Trophoblast cell (in vitro differentiated cells and primary cell): Measurements from ENCODE around the gene ATP7B.

Experiments used
- DNase-seq, 2 donors: peaks; one replicate each; pipeline ENCODE4 v3.0.0-alpha.2; 2016
- H2AFZ ChIP-seq: 2 replicates; pipeline ENCODE4 v1.6.1; 2013; ENCODE audit warnings: low read length, moderate library complexity, mild to moderate bottlenecking; ENCODE audit not compliant: insufficient read depth, poor library complexity
- H2AK5ac ChIP-seq: 2 replicates; pipeline ENCODE4 v1.6.1; 2013; ENCODE audit warnings: mild to moderate bottlenecking, low read length
- H2BK120ac ChIP-seq: 2 replicates; pipeline ENCODE4 v1.6.1; 2013; ENCODE audit warnings: low read length, mild to moderate bottlenecking, moderate library complexity; ENCODE audit not compliant: insufficient read depth, poor library complexity
- H2BK12ac ChIP-seq: 2 replicates; pipeline ENCODE4 v1.6.1; 2013; ENCODE audit warnings: mild to moderate bottlenecking, low read length, moderate library complexity
- H2BK5ac ChIP-seq: 2 replicates; pipeline ENCODE4 v1.6.1; 2013; ENCODE audit warnings: low read length, low read depth, moderate library complexity, mild to moderate bottlenecking; ENCODE audit not compliant: poor library complexity
- H3K14ac ChIP-seq: 2 replicates; pipeline ENCODE4 v1.6.1; 2013; ENCODE audit warnings: mild to moderate bottlenecking, low read length
- H3K18ac ChIP-seq: 2 replicates; pipeline ENCODE4 v1.6.1; 2013; ENCODE audit warnings: mild to moderate bottlenecking, low read length
- H3K23ac ChIP-seq: 2 replicates; pipeline ENCODE4 v1.6.1; 2013; ENCODE audit warnings: low read length
- H3K27ac ChIP-seq: 2 replicates; pipeline ENCODE4 v1.5.1; 2013; ENCODE audit warnings: low read depth, mild to moderate bottlenecking, inconsistent platforms, low read length, moderate library complexity
- H3K27me3 ChIP-seq: 2 replicates; pipeline ENCODE4 v1.6.1; 2013; ENCODE audit warnings: inconsistent platforms, mild to moderate bottlenecking, low read length, moderate library complexity; ENCODE audit not compliant: insufficient read depth
- H3K36me3 ChIP-seq, 2 experiments: 1 replicate in 1 of 2; 2 replicates in 1 of 2; pipeline ENCODE4 v1.6.1; 2013; ENCODE audit warnings: low read length in 2 of 2, mild to moderate bottlenecking in 2 of 2, moderate library complexity in 1 of 2; ENCODE audit not compliant: insufficient read depth in 2 of 2, control insufficient read depth in 1 of 2
- H3K4ac ChIP-seq: 2 replicates; pipeline ENCODE4 v1.6.1; 2013; ENCODE audit warnings: low read depth, mild to moderate bottlenecking, low read length, moderate library complexity
- H3K4me1 ChIP-seq, 2 experiments: 1 replicate in 1 of 2; 2 replicates in 1 of 2; pipeline ENCODE4 v1.6.1; 2013; ENCODE audit warnings: low read length in 2 of 2, mild to moderate bottlenecking in 2 of 2, moderate library complexity in 1 of 2; ENCODE audit not compliant: insufficient read depth in 2 of 2, control insufficient read depth in 1 of 2
- H3K4me2 ChIP-seq: 2 replicates; pipeline ENCODE4 v1.6.1; 2013; ENCODE audit warnings: inconsistent platforms, mild to moderate bottlenecking, low read length, moderate library complexity
- H3K4me3 ChIP-seq: 2 replicates; pipeline ENCODE4 v1.5.1; 2013; ENCODE audit warnings: mild to moderate bottlenecking, low read depth, low read length, inconsistent platforms
- H3K79me1 ChIP-seq: one replicate; pipeline ENCODE4 v1.6.1; 2013; ENCODE audit warnings: low read length
- H3K79me2 ChIP-seq: 2 replicates; pipeline ENCODE4 v1.6.1; 2013; ENCODE audit warnings: low read length, mild to moderate bottlenecking; ENCODE audit not compliant: control insufficient read depth, insufficient read depth, poor library complexity
- H3K9ac ChIP-seq: 2 replicates; pipeline ENCODE4 v1.6.1; 2013; ENCODE audit warnings: mild to moderate bottlenecking, low read length
- H3K9me3 ChIP-seq: 2 replicates; pipeline ENCODE4 v1.6.1; 2013; ENCODE audit warnings: low read depth, mild to moderate bottlenecking, control low read depth, inconsistent platforms, low read length; ENCODE audit not compliant: insufficient read depth
- H4K12ac ChIP-seq: 2 replicates; pipeline ENCODE4 v1.6.1; 2013; ENCODE audit warnings: low read depth, mild to moderate bottlenecking, low read length, moderate library complexity
- H4K8ac ChIP-seq: 2 replicates; pipeline ENCODE4 v1.6.1; 2013; ENCODE audit warnings: low read depth, mild to moderate bottlenecking, low read length, moderate library complexity
- H4K91ac ChIP-seq: one replicate; pipeline ENCODE4 v1.6.1; 2013; ENCODE audit warnings: low read depth, mild to moderate bottlenecking, low read length, moderate library complexity
- WGBS: extraction: QIAGEN DNeasy Blood & Tissue Kit; methylation state at CpG from one replicate; pipeline ENCODE4 v1.1.7; 2013; ENCODE audit warnings: missing lambda C conversion rate; ENCODE audit not compliant: insufficient read length, insufficient coverage; ENCODE audit errors: extremely low coverage; 5-methylcytosine and 5-hydroxymethylcytosine counted together

Gene ATP7B

DNA sequence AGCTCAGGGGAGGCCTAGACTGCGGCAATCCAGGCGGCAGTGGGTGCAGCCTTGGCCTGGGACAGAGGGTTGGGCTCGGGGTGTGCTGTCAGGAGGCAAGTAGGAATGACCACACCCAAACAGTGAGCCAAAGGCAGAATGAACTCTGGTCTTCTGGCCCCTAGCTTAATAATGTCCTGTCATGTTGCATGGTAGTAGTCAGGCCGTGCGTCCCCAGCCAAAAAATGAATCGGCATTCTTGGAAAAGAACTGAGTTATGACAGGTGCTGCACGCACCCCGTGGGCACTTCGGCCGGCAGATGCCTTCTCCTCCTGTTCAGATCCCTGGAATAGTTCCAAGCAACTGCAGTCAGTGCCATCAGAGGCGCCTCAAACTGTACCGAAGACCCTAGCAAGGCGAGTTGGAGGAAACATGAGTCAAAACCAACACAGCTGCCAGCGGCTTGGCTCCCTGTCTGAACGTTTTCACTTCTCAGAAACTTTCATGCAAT, 55.9 kb downstream of the ATP7B start:
- H3K4me3 ChIP-seq = no peak overlapping the region
- H3K36me3 ChIP-seq = peaks cover 11 to 14% of the 10 kb centered on the region in 2 experiments
- no peak overlapping the region for H4K8ac ChIP-seq
- no peak overlapping the region for H3K4ac ChIP-seq
- no peak overlapping the region for H2AK5ac ChIP-seq
- H3K4me1 ChIP-seq = no peaks in the 10 kb centered on the region
- no peaks in the 10 kb centered on the region for H3K9me3 ChIP-seq
- H3K23ac ChIP-seq = no peak overlapping the region
- no peak overlapping the region for H2BK5ac ChIP-seq
- no peaks in the 10 kb centered on the region for H3K79me1 ChIP-seq
- no peaks in the 10 kb centered on the region for H3K79me2 ChIP-seq
- H3K4me2 ChIP-seq = no peak overlapping the region
- H4K91ac ChIP-seq = no peak overlapping the region
- DNase-seq = no peak
- H3K14ac ChIP-seq = no peak overlapping the region
- H3K9ac ChIP-seq = no peak overlapping the region
- H4K12ac ChIP-seq = no peak overlapping the region
- WGBS = no CpG with 5 or more reads among the region's 15 CpGs
- H2BK120ac ChIP-seq = no peak overlapping the region
- no peak overlapping the region for H3K27ac ChIP-seq
- no peak overlapping the region for H3K18ac ChIP-seq
- H2AFZ ChIP-seq = no peak overlapping the region
- no peaks in the 10 kb centered on the region for H3K27me3 ChIP-seq
- no peak overlapping the region for H2BK12ac ChIP-seq

DNA sequence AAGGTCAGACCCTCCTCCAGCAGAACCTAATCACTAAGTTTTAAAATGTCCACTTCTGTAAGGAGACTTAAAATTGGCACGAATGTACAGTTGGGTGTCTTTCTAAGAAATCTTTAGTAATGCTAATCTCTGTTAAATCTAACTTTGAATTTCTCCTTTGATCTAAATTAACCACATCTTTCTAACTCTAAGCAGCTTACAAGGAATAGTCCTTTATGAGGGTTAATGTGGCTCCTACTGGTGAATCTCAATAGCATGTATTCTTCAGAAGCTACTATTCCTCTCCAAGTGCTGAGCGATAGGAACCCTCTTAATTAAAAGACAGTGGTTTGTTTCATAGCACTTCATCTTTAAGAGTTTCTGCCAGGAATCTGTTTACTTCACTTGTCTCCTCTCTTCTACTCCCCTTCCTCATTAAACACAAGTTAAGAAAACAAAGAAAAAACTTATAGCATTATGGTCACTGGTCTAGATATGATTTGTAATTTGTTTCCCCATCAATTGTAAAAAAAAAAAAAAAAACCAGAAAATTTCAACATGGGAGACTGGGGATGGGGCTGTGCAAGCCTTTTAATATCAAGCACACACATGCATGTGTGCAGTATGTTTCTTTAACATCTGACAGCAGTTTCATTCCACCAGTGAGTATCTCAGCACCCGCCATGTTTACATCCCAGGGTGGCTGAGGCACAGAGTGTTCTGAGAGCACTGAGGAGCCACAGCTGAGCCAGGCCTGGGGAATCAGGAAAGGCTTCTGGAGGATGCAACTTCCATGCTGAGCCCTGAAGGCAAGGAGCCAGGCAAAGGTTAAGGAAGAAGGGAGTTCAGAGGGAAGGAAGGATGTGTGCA, 57.7 kb downstream of the ATP7B start:
- H2BK5ac ChIP-seq = no peak overlapping the region
- DNase-seq = no peak
- no peak overlapping the region for H3K23ac ChIP-seq
- no peak overlapping the region for H3K4me2 ChIP-seq
- no peaks in the 10 kb centered on the region for H3K79me2 ChIP-seq
- no peak overlapping the region for H3K4me3 ChIP-seq
- H2AFZ ChIP-seq = no peak overlapping the region
- no peak overlapping the region for H3K14ac ChIP-seq
- no peak overlapping the region for H3K4ac ChIP-seq
- no peak overlapping the region for H2BK12ac ChIP-seq
- H4K12ac ChIP-seq = no peak overlapping the region
- H4K8ac ChIP-seq = no peak overlapping the region
- no peaks in the 10 kb centered on the region for H3K27me3 ChIP-seq
- no peak overlapping the region for H2AK5ac ChIP-seq
- H3K27ac ChIP-seq = no peak overlapping the region
- no peak overlapping the region for H3K18ac ChIP-seq
- H2BK120ac ChIP-seq = no peak overlapping the region
- no peaks in the 10 kb centered on the region for H3K79me1 ChIP-seq
- H4K91ac ChIP-seq = no peak overlapping the region
- no peaks in the 10 kb centered on the region for H3K4me1 ChIP-seq
- H3K9me3 ChIP-seq = no peaks in the 10 kb centered on the region
- H3K9ac ChIP-seq = no peak overlapping the region
- H3K36me3 ChIP-seq = peaks cover 14 to 19% of the 10 kb centered on the region in 2 experiments
- no CpG with 5 or more reads among the region's 3 CpGs for WGBS

DNA sequence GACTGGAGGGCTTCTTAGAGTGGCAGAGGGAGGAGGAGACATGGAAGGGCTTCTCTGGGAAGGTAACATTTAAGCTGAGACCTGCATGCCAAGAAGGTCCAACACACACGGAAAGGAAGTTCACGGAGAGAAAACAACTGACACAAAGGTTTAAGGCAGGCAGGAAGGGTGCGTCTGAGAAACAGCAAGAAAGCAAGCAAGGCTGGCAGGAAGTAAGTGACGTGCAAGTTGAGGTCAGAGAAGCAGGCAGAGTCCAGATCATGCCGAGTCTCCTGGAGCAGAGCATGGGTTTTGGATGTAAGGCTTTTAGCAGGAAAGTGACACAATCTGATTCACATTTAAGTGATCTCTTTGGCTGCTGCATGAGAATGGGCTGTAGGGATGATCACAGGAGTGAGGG, 60.5 kb downstream of the ATP7B start:
- Histone ChIP-seq H2AFZ (no peak overlapping the region), H3K4me1 (no peaks in the 10 kb centered on the region), H3K79me2 (no peaks in the 10 kb centered on the region)

DNA sequence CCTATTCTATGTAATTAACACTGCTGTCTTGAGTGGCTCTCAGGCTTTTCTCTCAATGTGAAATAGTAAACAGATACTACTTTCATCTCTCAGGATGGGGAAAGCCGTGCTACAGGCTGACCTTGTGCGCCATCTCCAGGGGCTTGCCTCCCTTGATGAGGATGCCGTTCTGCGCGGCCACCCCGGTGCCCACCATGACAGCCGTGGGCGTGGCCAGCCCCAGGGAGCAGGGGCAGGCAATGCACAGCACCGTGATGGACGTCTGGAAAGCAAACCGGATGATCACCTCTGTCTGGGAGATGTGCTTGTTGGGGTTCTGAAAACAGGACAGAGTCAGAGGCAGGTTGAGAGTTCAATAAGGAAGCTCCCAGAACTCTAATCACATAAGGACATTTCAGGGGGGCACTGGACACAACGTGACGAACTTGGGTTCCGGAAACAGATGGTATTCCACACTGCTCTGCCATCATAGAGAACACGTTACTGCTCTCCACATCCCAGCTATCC, 65.0 kb downstream of the ATP7B start:
- H3K4me1 ChIP-seq = no peaks in the 10 kb centered on the region
- no peak overlapping the region for H3K4ac ChIP-seq
- no peaks in the 10 kb centered on the region for H3K79me1 ChIP-seq
- no peak overlapping the region for H2AFZ ChIP-seq
- H2BK12ac ChIP-seq = no peak overlapping the region
- no peak overlapping the region for H3K4me2 ChIP-seq
- DNase-seq = no peak
- H3K9me3 ChIP-seq = no peaks in the 10 kb centered on the region
- H3K9ac ChIP-seq = no peak overlapping the region
- no peak overlapping the region for H4K8ac ChIP-seq
- H2AK5ac ChIP-seq = no peak overlapping the region
- no peak overlapping the region for H3K14ac ChIP-seq
- H2BK5ac ChIP-seq = no peak overlapping the region
- H3K79me2 ChIP-seq = peaks cover 1% of the 10 kb centered on the region
- no peak overlapping the region for H2BK120ac ChIP-seq
- H3K4me3 ChIP-seq = no peak overlapping the region
- H4K91ac ChIP-seq = no peak overlapping the region
- H3K23ac ChIP-seq = no peak overlapping the region
- no peak overlapping the region for H3K18ac ChIP-seq
- no peak overlapping the region for H3K27ac ChIP-seq
- no peaks in the 10 kb centered on the region for H3K27me3 ChIP-seq
- no peak overlapping the region for H4K12ac ChIP-seq
- WGBS = no CpG with 5 or more reads among the region's 15 CpGs
- peaks cover 21% of the 10 kb centered on the region in 2 experiments for H3K36me3 ChIP-seq

More for the DNA sequence above, 60.5 kb downstream of the ATP7B start:
- H3K23ac ChIP-seq = no peak overlapping the region
- no peaks in the 10 kb centered on the region for H3K27me3 ChIP-seq
- no peak overlapping the region for H2BK120ac ChIP-seq
- no peak overlapping the region for H3K27ac ChIP-seq
- no peak overlapping the region for H3K9ac ChIP-seq
- no peak overlapping the region for H3K18ac ChIP-seq
- H3K9me3 ChIP-seq = no peaks in the 10 kb centered on the region
- no peak overlapping the region for H3K4me2 ChIP-seq
- no peaks in the 10 kb centered on the region for H3K79me1 ChIP-seq
- no peak overlapping the region for H2BK12ac ChIP-seq
- H4K8ac ChIP-seq = no peak overlapping the region
- whole genome bisulfite sequencing = no CpG with 5 or more reads among the region's 5 CpGs
- DNase-seq = no peak
- H4K12ac ChIP-seq = no peak overlapping the region
- H3K4ac ChIP-seq = no peak overlapping the region
- no peak overlapping the region for H2AK5ac ChIP-seq
- H2BK5ac ChIP-seq = no peak overlapping the region
- H3K14ac ChIP-seq = no peak overlapping the region
- H3K4me3 ChIP-seq = no peak overlapping the region
- peaks cover 10 to 16% of the 10 kb centered on the region in 2 experiments for H3K36me3 ChIP-seq
- H4K91ac ChIP-seq = no peak overlapping the region
